HS-27A (cell line): Measurements from ENCODE around the gene RIMS4.
A peak's percentile ranks its signal among the peaks of the same experiment; 100 is the strongest.
"Not testable (repeated sequence)": the region's sequence is repeated elsewhere in the genome, so short reads cannot be mapped to it uniquely, and the experiment has no call there.

Source experiments
- DNase-seq: peaks from one replicate; pipeline ENCODE4 v3.0.0-alpha.2; 2012; ENCODE audit warnings: low read depth, missing footprints

Gene RIMS4

GRCh38 chr20:44795836-44796235 lies 14.5 kb downstream of the RIMS4 start:
- DNase-seq = no peak

GRCh38 chr20:44792796-44793195 lies 17.6 kb downstream of the RIMS4 start:
- no peak for DNase-seq

GRCh38 chr20:44790638-44791393 lies 19.5 kb downstream of the RIMS4 start:
- DNase-seq = no peak

- no peak for DNase-seq
These were observed 21.5 kb downstream of the RIMS4 start for GRCh38 chr20:44788706-44789456.

GRCh38 chr20:44787299-44787698 lies 23.0 kb downstream of the RIMS4 start:
- DNase-seq = no peak

DNA sequence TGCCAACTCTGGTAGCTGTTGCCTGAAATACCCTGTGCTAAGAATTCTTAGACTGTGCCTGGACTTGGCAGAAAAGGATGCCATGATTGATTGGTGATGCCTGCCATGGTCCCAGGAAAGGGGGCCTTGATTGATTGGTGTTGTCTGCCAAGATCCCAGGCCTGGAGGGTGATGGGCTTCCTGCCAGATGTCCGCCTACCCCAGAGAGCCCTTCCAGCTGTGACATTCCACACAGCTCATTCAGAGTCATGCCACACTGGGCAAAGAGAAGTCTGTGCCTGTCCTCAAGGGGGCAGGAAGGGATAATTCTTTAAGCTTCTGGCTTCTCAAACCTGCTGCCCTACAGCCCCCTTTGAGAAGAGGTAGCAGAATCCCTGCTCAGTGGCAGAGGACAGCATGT lies 24.6 kb downstream of the RIMS4 start:
- peak; percentile 36 for DNase-seq

- DNase-seq = no peak
These were observed 25.7 kb downstream of the RIMS4 start for GRCh38 chr20:44784688-44785087.

GRCh38 chr20:44781791-44782190 lies 28.6 kb downstream of the RIMS4 start:
- DNase-seq = no peak

GRCh38 chr20:44781118-44781517 lies 29.2 kb downstream of the RIMS4 start:
- DNase-seq = no peak

- DNase-seq = peak; percentile 26
These were observed 30.1 kb downstream of the RIMS4 start for GRCh38 chr20:44780226-44780625.

DNA sequence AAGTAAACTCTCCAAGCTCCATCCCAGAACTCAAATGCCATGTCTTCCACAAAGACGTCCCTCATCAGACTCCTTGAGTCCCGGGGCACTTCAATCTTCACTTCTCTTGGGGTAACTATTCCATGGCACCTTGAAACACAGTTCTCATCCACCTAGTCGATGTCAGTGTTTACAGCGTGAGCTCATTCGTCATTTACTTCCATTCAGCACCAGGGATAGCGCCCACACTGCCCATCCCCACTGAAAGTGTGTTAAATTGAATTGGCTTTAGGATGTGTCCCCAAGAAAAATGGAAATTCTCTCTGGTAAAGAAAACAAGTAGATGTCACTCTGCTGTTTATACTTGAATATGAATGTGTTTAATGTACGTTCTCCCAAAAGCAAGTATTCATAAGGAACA lies 33.4 kb downstream of the RIMS4 start:
- no peak for DNase-seq

DNA sequence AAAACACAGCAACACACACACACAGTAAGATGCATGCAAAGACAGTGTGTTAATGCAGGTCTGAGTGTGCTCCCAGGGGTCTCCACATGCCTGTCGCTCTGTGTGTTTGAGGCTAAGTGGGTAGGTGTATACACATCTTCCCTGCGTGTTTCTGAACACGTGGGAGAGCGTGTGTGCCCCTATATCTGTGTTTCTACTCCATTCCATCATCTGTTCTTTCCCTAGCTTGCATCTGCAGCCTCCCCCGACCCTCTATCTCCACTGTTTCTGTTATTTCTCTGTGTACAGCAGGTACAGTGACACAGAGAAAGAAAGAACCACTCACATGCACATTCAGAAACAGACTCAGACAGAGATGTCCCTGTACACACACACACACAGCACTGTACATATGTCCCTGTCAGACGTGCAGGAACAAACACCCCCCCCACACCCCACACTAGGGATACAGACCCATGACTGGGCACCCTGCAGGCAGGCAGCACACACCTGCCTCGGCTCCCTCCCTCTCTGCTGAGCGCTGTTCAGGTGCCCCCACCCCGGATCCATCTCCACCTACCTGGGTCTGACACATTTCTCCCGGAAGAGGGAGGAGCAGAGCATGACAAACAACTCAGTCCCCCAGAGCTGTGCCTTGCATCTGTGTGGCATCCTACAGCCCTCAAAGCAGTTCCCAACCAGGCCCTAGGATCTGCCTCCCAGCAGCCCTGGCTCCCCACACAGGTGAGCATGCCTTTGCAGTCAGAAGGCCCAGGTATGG lies 37.1 kb downstream of the RIMS4 start:
- no peak for DNase-seq

DNA sequence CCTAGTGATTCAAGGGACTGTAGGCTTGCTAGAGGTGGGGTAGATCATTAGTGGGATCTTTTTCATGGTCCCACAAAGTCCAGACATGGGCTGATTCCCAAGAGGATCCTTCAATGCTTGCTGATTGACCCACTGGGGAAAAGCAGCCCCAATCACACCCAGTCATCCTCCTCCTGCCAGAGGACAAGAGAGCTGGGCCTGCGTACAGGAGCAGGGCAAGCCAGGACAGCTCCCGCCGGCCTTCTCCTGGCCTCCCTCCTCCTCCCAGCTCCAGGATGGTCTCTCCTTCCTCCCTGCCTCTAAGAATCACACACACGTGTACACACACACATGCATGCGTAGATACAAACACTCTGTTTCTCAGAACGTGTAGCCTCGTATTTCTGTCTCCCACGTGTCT lies 37.7 kb downstream of the RIMS4 start:
- no peak for DNase-seq

GRCh38 chr20:44771172-44771535 lies 39.2 kb downstream of the RIMS4 start:
- DNase-seq = no peak

- no peak for DNase-seq
These were observed 39.7 kb downstream of the RIMS4 start for GRCh38 chr20:44770484-44771171.

- no peak for DNase-seq
These were observed 40.9 kb downstream of the RIMS4 start for GRCh38 chr20:44769481-44769863.

- no peak for DNase-seq
These were observed 41.4 kb downstream of the RIMS4 start for GRCh38 chr20:44768854-44769480.

GRCh38 chr20:44768256-44768655 lies 42.1 kb downstream of the RIMS4 start:
- no peak for DNase-seq

- no peak for DNase-seq
These were observed 44.5 kb downstream of the RIMS4 start for GRCh38 chr20:44765701-44766347.

DNA sequence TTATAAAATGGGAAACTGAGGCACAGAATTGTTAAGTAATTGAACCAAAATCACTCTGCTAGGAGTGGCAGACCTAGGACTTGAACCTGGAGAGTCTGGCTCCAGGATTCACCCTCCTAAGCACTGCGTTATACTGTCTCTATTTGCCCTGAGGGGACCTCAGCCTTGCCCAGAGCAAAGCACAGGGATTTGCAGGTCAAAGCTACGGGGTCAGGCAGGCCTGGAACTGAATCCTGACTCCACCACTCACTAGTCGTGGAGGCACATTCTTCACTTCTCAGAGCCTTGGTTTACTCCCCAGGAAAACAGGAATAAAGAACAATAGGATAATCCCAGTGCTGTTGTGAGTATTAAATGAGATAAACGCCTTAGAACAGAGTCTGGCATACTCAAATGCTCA lies 45.3 kb downstream of the RIMS4 start:
- no peak for DNase-seq

- DNase-seq = not testable (repeated sequence)
These were observed 46.5 kb downstream of the RIMS4 start for GRCh38 chr20:44763798-44764197.
